Measurements from ENCODE around the gene DGKE.

DGKE gene

GRCh38 chr17:56817066-56817465 lies 16.9 kb upstream of the DGKE start:
- no peak for DNase-seq

GRCh38 chr17:56819030-56819429 lies 14.9 kb upstream of the DGKE start:
- no peak for DNase-seq

- peak; percentile 48 for DNase-seq
These were observed 14.4 kb upstream of the DGKE start for GRCh38 chr17:56819431-56820145.

GRCh38 chr17:56820207-56820606 lies 13.7 kb upstream of the DGKE start:
- no peak for DNase-seq

- no peak for DNase-seq
These were observed 12.0 kb upstream of the DGKE start for GRCh38 chr17:56821847-56822534.

GRCh38 chr17:56822725-56823124 lies 11.2 kb upstream of the DGKE start:
- DNase-seq: no peak

GRCh38 chr17:56823848-56824247 lies 10.1 kb upstream of the DGKE start:
- DNase-seq: no peak

- DNase-seq: no peak
These were observed 9.4 kb upstream of the DGKE start for GRCh38 chr17:56824503-56824902.

GRCh38 chr17:56826611-56827414 lies 7.1 kb upstream of the DGKE start:
- no peak for DNase-seq

- no peak for DNase-seq
These were observed 3.1 kb upstream of the DGKE start for GRCh38 chr17:56830726-56831368.

- no peak for DNase-seq
These were observed 2.4 kb upstream of the DGKE start for GRCh38 chr17:56831369-56832095.

GRCh38 chr17:56832446-56832845 lies 1.5 kb upstream of the DGKE start:
- no peak for DNase-seq

- DNase-seq: peak; percentile 46
These were observed 718 bp upstream of the DGKE start for GRCh38 chr17:56833057-56833808.

GRCh38 chr17:56834380-56835263 lies 671 bp downstream of the DGKE start:
- DNase-seq: peak; percentile 58

GRCh38 chr17:56835264-56835585 lies 1.3 kb downstream of the DGKE start:
- DNase-seq: no peak

- DNase-seq: no peak
These were observed 4.7 kb downstream of the DGKE start for GRCh38 chr17:56838687-56839086.

GRCh38 chr17:56842577-56842976 lies 8.6 kb downstream of the DGKE start:
- no peak for DNase-seq

GRCh38 chr17:56845934-56846333 lies 12.0 kb downstream of the DGKE start:
- no peak for DNase-seq

GRCh38 chr17:56847106-56847505 lies 13.2 kb downstream of the DGKE start:
- no peak for DNase-seq

- DNase-seq: no peak
These were observed 15.2 kb downstream of the DGKE start for GRCh38 chr17:56849131-56849530.

- no peak for DNase-seq
These were observed 16.6 kb downstream of the DGKE start for GRCh38 chr17:56850591-56850990.
